Sigmoid colon (tissue), 4 donors: ENCODE data around the gene ERFL.

ENCODE experiments used
- POLR2AphosphoS5 ChIP-seq, 4 donors: sonication (generic); formaldehyde crosslinking; IDR thresholded peaks; one replicate each; pipeline ENCODE4 v1.6.1; 2017; ENCODE audit warnings: antibody characterized with exemption in 4 of 4
- TF ChIP-seq, protein P1 (sequence below), 4 experiments: fragments of 450-650 bp in 3 of 4; fragments of 200-600 bp in 1 of 4; IDR thresholded peaks; one replicate each; pipeline ENCODE4 v1.5.1; 2016 to 2019; ENCODE audit warnings: antibody characterized with exemption in 4 of 4, mild to moderate bottlenecking in 3 of 4, moderate library complexity in 2 of 4

DNA sequence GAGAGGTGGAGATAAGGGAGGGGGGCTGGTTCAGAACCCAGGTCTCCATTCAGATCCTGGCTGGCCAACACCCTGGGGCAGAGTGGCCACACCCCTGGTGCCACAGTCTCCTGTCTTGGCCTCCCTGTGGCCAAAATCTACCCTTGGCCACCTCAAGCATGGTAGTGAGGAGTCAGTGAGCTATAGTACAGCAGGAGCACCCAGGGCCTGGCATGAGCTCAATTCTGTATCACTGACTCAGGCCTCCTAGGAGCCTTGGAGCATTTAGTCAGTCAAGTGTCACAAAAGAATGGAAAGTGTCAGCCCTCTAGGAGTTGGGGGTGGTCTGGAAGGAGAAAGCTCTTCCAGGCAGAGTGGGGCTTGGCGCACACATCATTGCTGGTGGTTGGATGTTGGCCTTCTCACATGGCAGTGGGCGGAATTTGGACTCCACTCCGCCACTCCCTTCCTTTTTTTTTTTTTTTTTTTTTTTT, 57.8 kb downstream of the ERFL start:
- TF ChIP-seq, protein P1, sequence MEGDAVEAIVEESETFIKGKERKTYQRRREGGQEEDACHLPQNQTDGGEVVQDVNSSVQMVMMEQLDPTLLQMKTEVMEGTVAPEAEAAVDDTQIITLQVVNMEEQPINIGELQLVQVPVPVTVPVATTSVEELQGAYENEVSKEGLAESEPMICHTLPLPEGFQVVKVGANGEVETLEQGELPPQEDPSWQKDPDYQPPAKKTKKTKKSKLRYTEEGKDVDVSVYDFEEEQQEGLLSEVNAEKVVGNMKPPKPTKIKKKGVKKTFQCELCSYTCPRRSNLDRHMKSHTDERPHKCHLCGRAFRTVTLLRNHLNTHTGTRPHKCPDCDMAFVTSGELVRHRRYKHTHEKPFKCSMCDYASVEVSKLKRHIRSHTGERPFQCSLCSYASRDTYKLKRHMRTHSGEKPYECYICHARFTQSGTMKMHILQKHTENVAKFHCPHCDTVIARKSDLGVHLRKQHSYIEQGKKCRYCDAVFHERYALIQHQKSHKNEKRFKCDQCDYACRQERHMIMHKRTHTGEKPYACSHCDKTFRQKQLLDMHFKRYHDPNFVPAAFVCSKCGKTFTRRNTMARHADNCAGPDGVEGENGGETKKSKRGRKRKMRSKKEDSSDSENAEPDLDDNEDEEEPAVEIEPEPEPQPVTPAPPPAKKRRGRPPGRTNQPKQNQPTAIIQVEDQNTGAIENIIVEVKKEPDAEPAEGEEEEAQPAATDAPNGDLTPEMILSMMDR (IDR thresholded peaks at IDR 0.05) = no peak
- TF ChIP-seq POLR2AphosphoS5 (IDR thresholded peaks at IDR 0.05) = no peak
